ENCODE results near the gene KLF9.

Gene KLF9

DNA sequence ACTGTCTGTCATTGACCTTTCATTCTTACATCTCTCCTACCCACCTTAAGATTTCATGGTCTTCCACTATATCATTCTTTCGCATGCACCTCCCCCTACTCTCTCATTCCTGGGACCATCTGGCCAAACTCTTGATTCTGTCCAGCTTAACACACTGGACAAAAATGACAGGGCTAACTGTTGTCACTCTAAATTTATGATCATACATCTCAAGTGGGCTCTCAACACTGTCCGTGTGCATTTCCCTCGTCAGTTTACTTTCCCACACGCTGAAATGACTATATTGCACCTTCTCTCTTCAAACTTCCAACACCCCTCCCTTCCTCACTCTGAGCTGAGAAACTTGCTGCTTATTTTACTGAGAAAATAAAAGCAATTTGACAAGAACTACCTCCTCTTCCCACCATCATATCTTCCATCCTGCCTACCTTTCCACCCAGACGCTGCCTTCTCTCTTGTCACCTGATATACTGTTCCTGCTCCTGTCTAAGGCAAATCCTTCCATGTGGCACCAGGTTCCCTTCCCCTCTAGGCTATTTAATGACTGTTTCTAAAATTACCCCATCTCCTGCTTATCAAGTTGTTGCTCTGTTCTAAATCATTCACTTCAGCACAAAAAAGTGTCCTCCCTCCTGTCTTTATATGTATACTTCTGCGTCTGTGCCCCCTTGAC is 8.1 kb upstream of the KLF9 start:
- no peak for DNase-seq (ENCODE audit: low read depth in 2 of 2)

DNA sequence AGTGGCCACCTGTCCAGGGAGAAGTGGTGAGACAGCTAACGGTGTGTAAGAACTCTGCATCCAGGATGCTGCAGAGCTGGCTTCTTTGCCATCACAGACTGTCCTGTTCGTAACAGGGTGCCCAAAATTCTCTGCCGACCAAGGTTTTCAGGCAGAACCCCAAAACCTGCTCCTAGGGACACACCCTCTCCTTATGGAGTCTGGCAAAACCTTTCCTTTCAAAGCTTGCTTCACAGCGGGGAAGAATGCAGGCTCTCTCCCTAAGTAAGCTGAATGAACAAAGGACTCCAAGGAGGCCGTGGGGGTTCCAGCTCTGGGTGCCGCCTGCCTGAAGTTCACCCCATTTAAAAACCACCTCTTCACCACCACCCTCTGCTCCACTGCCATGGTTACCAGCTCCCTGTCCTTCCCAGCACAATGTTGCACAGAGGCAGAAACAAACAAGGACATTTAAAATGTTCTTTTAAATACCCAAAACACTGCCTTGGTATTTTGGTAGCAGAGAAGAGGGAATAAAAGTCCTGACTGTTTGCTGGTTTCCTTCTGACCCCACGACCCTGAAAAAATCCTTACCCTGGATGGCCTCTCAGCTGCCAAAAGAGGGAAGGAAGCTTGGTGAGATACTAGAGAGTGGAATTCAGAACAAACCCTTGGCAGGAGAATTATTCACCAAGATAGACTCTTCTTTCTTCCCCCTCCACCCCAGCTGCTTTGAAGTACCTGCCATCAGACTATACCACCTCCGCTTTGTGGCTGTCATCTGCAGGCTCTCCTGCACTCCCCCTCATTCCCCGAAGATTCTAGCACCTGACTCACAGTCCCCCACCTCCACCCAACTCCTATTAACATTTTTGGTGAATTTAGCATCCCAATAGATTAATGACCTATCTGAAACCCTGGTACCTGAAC is 7.1 kb upstream of the KLF9 start:
- DNase-seq (ENCODE audit: low read depth in 2 of 2): peak; percentile 63 to 68

DNA sequence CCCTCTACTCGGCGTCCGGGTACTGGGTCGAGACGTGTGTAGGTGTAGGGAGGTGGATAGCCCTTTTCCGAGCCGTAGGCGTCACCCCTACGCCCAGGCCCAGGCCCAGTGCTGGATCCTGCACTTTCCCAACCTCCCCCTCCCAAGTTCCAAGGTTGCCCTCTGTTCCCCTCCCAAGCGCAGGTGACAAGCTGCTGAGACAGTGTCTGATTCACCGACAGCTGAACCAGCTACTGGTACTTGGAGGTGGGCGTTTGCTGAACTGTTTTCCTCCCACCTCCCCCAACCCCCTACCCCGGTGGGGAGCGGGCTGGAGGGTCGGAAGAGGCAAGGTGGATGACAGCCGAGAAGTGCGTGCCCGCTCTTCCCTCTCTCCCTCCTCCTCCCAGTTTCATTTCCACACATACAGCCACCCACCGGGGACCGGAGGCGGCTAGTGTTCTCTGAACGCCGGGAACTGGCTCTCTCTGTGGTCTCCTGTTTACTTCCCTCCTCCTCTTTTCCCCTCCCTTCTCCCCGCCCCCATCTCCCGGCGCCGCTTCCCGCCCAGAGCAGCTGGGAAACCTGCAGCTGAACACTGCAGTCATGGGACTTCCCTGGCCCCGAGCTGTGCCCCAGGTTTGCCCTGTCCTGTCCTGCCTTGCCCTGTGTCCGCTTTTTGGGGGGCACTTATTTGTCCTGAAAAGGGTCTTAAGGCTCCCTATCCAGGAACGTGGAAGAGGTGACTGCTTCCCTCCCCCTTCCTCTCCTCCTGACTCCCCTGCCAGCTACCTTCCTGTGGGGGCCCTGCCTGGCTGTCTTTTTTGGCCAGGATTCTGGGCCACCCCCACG is 6.2 kb upstream of the KLF9 start:
- DNase-seq (ENCODE audit: low read depth in 2 of 2): peak; percentile 56 to 60

DNA sequence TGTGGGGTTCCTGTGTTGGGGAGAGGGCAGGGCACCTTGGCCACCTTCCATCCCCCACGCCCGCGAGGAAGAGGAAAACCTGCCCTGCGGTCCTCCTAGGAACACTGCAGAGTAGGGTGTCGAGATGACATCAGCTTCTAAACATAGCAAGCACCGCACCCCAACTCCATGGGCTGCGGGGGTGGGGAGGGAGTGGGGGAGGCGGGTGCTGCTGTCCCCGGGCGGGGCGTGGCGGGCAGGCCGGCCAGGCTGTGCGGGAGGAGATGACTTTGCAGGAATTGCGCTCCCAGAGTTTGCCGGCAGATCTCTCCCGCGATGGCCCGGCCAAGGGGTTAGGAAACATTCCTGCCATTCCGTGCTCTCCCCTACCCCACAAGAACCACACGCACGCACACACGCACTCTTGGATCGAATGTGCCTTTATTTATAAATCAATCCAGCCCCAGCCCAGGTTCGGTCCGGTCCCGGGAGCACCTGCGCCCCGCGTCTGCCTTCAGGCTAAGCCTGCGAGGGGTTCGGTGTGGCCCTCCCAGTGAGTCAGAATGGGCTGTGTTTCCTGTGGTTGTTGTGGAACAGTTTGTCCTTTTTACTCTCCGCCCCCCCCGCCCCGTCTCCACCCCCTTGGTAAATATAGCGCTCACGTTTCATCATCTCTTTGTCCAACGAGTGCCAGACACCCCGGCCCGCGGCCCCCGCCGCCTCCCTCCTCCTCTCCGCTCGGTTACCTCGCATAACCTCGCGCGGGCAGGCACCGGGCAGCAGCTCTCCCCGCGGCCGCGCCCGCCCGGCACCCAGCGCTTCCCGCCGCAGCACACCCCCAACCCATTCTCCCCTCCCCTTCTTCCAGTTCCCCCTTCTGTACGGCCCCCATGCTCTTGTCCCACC is 5.3 kb upstream of the KLF9 start:
- peak; percentile 86 to 87 for DNase-seq (ENCODE audit: low read depth in 2 of 2)

DNA sequence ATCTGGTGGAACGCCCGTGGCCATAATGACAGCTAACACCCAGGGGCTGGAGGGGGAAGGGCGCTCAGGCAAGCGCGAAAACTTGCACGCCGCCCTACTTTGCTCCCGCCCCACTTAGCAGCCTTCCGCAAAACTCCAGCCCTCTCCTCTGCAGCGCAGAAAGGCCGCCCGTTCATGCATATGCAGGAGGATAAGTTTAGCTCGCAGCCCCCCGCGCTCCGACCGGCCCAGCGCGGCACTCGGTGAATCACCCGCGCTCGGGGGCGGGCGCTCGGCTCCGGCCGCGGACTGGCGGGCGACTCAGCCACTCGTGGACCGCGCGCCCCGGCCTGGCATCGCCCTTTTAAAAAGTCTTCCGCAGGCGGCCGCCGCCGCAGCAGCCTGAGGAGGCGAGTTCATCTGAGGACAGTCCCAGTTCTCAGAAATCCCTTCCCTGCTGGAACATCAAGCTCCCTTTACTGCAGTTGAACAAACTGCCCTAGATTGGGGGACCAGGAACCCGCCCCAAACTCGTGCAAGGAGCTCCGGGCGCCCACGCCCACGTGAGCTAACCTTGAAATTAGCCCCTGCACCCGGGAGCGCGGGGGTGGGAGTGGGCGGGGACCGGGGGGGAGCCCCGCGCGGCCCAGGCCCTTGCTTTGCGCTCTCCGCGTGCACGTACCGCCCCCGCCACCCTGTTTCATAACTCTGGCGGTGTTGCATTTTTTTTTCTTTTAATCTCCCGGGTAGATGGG is 4.5 kb upstream of the KLF9 start:
- DNase-seq (ENCODE audit: low read depth in 2 of 2): peak; percentile 86 to 91

DNA sequence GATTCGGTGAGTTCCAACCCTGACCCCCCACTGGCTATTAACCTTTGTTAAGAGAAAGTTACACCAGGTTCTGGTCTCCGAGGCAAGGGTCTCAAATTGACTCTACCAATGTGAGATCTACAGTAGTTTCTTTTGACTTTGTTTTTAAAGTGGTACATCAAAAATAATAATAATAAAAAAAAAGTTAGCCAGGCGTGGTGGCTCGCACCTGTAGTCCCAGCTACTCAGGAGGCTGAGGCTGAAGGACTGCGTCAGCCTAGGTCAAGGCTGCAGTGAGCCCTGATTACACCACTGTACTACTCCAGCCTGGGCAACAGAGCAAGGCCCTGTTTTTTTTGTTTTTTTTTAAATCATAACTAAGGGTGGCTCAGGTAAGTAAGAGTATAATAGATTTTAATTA is 1.0 kb upstream of the KLF9 start:
- DNase-seq (ENCODE audit: low read depth in 2 of 2): no peak

DNA sequence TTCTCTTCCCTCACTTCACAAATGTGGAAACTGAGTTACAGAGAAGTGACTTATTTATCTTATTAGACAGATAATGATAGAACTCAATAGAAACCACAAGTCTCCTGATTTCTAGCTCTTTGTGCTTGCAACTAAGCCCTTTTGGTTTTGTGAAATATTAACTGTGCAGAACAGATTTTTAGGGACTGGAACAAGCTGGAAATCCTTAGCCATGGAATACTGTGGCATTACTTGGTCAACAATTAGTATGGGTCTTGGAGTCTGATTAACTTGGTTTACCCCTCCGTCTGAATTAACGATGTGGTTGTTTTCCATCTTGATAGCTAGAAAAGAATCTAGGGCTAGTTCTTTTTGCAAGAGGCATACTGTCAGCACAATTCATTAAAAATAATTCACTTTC is 584 bp upstream of the KLF9 start:
- DNase-seq (ENCODE audit: low read depth in 2 of 2): no peak

DNA sequence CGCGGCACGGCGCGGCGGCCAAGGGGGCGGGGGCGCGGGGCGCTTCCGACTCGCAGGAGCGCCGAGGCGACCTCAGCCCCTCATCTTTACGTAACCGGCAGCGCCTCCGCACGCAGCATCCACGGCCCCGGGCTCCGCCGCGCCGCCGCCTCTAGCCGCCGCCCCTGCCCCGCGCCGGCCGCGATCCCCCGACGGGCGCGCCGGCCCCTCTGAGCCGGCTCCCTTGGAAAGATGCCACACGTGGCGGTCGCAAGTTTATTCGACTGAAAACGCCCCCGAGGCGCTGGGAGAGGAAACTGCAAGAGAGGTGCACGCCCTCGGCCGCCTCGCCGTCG is 1.0 kb downstream of the KLF9 start:
- DNase-seq (ENCODE audit: low read depth in 2 of 2): no peak

DNA sequence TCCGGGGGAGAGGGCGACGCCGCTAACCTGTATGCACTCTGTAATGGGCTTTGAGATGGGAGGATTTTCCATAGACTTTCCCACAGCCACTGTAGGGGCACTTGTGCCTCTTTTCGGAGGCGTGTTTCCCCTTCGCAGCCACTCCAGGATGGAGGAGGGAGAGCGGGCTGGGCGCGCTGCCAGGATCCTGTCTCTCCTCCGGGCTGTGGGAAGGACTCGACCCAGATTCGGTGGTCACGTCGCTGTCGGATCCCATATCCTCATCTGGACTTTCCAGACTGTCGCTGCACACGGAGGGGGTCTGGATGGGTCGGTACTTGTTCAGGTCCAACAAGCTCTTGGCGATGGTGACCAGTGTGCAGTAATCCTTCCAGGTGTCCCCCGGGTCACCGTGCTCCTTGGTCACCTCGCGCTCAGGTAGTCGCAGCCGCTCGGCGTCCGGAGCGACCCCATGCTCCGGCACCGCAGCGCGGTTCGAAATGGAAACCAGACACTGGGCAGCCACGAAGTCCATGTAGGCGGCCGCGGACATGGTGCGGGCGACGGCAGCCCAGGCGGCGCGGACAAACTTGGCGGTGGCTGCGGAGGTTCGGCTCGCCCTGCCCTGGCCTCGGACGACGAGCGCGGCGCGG is 1.5 kb downstream of the KLF9 start:
- no peak for DNase-seq (ENCODE audit: low read depth in 2 of 2)

DNA sequence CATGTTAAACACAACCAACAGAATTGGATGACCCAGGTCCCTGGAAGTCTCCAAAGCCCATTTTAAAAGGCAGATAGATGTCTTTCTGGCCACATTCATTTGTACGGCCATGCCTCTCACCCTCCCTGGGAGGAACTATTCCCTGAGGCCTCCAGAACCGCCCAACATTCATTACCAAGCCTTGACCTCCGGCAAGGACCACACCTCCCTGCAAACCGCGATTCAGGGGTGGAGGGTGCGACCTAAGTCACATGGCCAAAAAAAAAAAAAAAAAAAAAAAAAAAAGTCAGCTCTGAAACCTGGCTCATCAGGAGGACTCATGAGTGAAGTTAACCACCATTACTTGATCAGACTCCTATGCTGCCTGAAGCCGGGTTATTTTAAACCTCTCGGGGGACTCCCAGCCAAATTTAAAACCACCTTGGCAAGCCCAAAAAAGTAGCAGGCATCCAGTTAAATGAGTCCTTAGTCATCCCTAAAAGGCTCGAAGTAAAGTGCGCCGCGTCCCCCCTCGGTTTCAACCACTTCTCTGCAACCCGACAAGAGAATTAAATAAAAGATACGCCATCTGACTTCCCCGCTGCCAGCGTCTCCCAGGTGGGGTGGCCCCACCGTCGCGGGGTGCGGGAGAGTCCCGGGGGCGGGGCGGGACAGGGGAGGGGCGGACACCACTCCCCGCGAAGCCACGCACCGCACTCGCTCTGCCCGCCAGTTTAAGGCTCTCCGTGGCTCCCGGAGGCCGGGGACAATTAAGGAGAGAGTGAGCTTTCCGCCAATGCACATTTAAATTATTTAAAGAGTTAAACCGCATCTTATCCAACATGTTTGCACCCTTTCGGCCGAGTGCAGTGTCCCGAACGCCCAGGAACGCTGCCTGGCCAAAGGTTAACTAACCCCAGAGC is 2.3 kb downstream of the KLF9 start:
- DNase-seq (ENCODE audit: low read depth in 2 of 2): peak; percentile 47 to 62

DNA sequence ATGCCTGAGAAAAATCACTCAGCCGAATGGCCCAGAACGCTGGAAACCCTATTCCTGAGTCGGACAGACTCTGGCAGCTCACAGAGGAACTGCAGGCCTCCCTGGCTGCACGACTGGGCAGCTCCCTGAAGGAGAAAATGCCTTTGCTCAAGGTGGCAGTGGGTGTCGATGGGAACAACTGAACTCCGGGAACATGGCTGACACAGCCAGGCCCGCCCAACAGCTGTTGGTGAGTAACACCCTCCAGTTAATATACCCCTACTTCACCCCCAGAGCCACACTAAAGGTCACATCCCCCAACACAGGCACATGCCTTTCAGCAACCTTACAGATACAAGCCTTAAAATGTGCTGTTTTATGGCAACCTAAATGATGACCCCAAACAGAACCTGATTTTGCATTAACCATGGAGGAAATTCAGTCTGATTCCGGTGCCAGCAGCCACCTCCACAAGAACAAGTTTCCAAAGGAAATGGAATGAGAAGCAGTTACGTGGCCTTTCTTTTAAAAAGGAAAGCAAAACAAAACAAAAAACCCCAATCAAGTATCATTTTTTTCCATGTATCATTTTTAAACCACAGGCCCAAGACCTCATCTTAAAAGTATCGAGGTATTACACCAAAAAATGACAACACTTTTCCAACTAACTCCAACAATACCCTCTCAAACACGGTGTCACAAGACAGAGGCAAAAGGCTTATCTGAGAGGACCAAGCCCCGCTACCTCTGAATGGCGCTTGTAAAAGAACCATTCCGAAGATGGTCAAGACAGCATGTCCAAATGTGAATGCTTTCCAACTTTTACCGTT is 3.1 kb downstream of the KLF9 start:
- peak; percentile 40 to 49 for DNase-seq (ENCODE audit: low read depth in 2 of 2)

DNA sequence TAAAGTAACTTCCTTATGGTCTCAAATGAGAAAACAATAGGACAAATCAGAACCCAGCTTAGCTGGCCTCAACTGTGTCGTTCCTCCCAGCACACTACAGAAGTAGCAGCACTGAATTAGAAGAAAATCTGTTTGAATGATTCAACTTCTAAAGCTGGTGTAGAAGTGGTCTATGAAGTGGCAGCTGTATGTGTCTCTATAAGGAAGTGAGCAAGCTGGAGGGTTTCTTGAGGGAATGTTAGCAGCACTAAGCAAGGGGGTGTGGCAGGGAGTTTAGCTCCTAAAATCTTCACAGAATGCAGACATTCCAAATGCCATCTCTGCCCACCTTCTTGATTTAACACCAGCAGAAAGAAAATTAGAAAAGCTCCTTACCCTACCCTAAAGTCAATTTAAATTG is 4.1 kb downstream of the KLF9 start:
- no peak for DNase-seq (ENCODE audit: low read depth in 2 of 2)

DNA sequence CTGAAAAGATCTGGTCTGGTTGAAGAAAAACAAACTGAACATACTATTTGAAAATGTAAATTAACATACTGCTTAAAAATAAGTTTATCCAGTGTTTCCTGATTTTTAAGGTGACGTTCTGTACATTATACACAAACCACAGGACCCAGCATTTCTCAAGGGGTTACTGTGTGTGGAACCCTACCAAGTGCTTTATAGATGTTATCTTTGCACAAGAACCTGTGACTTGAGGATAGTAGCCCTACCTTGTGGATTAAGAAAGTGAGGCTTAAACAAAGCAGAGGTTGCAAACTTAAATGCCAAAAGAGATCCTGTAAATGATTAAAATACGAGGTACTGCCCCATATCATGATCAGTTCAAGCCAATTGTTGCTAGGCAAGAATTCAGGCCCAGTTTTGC is 4.7 kb downstream of the KLF9 start:
- no peak for DNase-seq (ENCODE audit: low read depth in 2 of 2)

DNA sequence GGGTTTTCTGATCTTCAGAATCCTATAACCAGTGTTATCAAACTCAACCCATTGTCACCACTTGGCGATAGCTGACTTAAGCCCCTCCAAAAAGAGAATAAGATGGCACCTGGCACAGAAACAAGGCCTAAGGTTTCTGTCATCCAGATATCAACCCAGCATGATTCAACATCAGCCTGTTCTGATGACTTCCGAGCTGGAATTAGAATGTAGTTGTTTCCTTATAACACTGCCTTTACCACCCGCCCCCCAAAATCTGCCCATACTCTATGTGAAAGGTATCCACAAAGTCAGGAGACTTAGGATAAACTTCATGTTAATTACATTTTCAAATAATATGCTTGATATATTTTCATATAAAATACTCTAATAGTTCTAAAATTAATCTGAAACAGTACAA is 5.2 kb downstream of the KLF9 start:
- DNase-seq (ENCODE audit: low read depth in 2 of 2): no peak

DNA sequence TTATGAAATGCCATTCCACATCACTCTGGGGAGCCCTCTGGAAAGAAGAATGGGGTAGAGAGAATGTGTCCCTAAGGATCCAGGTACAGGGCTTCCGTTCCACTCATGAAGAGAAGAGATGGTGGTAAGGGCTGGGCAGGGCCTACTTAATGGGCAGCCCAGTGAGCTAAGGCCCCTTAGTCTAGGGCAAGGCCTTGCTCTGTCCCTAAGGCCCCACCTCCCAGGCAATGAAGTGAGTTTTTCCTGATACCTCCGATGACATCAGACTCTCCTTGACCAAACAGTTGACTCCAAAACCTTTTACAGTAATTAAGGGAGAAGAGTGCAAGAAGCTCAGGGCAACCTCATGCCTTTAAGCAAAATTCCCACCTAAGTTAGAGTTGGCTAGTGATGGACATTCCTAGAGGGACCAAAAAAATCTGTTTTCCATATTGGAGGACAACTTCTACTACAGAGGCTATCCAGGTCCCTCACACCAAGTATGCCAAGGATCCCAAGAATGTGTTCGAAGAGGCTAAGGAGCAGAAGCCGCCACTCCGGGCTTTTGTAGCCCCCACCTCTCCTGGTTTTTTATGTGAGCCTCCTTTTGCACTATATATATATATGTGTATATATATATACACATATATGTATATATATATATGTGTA is 5.9 kb downstream of the KLF9 start:
- DNase-seq (ENCODE audit: low read depth in 2 of 2): no peak

DNA sequence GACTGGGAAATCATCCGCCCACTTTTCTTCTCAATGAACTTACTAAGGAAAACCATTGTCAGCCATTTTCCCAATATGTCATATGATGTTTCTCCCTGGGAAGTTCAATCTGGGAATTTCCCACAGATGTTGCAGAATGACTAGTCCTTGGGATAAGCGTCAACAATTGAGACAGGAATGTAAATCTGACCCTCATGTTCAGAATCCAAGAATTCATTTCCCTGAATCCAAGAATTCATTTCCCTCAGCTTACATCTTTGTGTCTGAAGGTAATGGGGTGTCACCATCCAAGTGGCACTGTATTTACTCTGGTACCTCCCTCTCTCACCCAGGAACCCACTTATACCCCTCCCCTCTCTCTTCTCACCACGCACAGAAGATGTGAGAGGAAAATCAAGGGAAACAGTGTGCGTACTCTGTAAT is 7.4 kb downstream of the KLF9 start:
- no peak for DNase-seq (ENCODE audit: low read depth in 2 of 2)

DNA sequence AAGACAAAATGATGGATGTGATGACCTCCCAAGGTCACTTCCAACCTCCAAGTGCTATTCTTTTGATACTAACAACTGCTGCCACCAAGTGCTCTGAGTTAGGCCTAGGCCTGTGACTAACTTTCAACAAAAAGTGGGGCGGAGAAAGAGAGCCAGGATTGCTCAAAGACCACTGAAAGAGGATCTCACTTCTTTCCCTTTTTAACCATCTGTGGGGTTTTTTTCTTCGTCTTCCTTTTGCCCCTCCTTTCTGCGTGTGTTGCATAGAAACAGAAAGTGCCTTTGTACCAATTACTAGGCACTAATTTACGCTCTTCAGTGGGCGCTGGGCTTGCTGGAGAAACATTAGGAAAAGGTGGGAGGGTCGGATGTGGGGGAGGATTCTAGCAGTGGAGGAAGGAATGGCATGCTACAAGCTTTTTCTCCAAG is 8.0 kb downstream of the KLF9 start:
- DNase-seq (ENCODE audit: low read depth in 2 of 2): no peak

Measured in stimulated activated CD8-positive, alpha-beta memory T cell treated with anti-CD3 and anti-CD28 coated beads, Interleukin-7, amount 100 ng/mL, for 4 hours (primary cell).